GM10266 (cell line): ENCODE data around the gene GNGT2.
"Not testable (repeated sequence)": the region's sequence is repeated elsewhere in the genome, so short reads cannot be mapped to it uniquely, and the experiment has no call there.

Experiments
- DNase-seq: peaks from one replicate; pipeline ENCODE4 v3.0.0; 2012; ENCODE audit errors: extremely low spot score
- TF ChIP-seq, protein P1 (sequence below): IDR thresholded peaks from 2 replicates; pipeline ENCODE4 v1.5.1; 2012; ENCODE audit warnings: mild to moderate bottlenecking, low read depth; ENCODE audit not compliant: control insufficient read depth, insufficient read depth; ENCODE audit errors: missing control alignments

Gene GNGT2

DNA sequence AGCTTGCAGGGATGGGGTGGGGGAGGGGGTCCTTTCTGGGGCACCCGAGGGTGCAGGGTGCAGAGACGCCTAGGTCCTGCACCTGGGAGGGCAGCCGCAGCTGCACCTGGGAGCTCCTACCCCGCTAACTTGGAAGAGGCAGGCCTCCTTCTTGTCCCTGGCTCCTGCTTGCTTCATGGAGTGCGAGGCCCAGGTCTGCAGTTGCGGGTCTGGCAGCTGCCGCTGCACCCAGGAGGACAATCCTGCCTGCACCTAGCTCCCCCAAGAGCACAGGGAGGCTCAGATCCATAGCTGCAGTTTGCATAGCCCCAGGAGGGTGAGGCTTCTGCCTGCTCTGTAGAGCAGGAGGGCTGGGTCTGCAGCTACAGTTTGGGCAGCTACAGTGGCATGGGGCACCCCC, 26.6 kb downstream of the GNGT2 start:
- TF ChIP-seq, protein P1, sequence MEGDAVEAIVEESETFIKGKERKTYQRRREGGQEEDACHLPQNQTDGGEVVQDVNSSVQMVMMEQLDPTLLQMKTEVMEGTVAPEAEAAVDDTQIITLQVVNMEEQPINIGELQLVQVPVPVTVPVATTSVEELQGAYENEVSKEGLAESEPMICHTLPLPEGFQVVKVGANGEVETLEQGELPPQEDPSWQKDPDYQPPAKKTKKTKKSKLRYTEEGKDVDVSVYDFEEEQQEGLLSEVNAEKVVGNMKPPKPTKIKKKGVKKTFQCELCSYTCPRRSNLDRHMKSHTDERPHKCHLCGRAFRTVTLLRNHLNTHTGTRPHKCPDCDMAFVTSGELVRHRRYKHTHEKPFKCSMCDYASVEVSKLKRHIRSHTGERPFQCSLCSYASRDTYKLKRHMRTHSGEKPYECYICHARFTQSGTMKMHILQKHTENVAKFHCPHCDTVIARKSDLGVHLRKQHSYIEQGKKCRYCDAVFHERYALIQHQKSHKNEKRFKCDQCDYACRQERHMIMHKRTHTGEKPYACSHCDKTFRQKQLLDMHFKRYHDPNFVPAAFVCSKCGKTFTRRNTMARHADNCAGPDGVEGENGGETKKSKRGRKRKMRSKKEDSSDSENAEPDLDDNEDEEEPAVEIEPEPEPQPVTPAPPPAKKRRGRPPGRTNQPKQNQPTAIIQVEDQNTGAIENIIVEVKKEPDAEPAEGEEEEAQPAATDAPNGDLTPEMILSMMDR, result no peak

GRCh38 chr17:49183341-49183740, 27.0 kb downstream of the GNGT2 start:
- DNase-seq, result no peak
- TF ChIP-seq, protein P1, result no peak

More for the DNA sequence above, 26.6 kb downstream of the GNGT2 start:
- no peak for DNase-seq

- DNase-seq, result no peak
- TF ChIP-seq, protein P1, result no peak
These were observed 29.3 kb downstream of the GNGT2 start for GRCh38 chr17:49180998-49181635.

DNA sequence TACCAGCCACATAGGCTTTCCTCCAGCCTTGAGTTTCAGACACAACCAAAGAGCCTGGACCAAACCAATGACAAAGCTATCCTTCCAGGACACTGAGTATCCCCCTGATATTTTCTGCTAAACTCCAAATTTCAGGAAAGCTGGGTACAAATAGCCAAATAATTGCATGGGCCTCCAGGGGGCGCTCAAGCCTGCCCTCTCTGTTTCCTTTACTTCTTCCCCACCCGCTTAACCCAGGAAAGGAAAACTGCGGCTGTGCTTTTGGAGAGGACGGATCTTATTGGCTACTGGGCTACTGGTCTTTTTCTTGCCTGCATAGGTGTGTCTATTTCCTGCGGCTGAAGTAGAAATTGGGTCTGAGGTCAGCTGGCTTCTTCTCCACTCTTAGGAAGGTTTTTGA, 30.1 kb downstream of the GNGT2 start:
- peak; percentile 62 for DNase-seq

GRCh38 chr17:49175978-49176377, 34.4 kb downstream of the GNGT2 start:
- not testable (repeated sequence) for DNase-seq

More for the DNA sequence above, 30.1 kb downstream of the GNGT2 start:
- TF ChIP-seq, protein P1, result peak; percentile 79

DNA sequence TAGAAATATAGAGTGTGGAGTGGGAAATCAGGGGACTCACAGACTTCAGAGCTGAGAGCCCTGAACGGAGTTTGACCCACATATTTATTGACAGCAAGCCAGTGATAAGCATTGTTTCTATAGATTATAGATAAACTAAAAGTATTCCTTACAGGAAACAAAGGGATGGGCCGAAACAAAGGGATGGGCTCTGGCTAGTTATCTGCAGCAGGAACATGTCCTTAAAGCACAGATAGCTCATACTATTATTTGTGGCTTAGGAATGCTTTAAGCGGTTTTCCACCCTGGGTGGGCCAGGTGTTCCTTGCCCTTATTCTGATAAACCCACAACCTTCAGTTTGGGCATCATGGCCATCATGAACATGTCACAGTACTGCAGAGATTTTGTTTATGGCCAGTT, 39.7 kb downstream of the GNGT2 start:
- not testable (repeated sequence) for DNase-seq

DNA sequence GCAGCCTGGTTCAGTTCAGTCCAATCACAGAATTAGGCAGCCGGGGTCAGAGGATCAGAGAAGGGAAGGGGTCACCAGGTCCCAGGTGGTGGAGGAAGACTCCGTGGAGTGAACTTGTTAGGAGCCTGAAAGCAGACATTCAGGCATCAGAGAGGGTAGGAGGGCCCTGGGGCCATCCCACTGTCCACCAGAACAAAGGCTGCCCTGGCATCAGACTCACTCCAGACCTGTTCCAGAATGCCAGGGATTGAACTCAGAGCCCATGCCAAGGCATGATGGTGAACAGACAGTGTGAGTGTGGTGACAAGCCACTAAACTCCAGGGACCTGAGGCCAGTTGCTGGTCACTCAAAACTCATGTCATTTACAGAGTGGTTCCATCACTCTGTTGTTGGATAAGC, 40.2 kb downstream of the GNGT2 start:
- DNase-seq, result no peak
- TF ChIP-seq, protein P1, result no peak

- DNase-seq, result no peak
- TF ChIP-seq, protein P1, result no peak
These were observed 41.7 kb downstream of the GNGT2 start for GRCh38 chr17:49168706-49169105.

- no peak for DNase-seq
- TF ChIP-seq, protein P1, result no peak
These were observed 45.2 kb downstream of the GNGT2 start for GRCh38 chr17:49165143-49165542.
